Ascending aorta (tissue), 2 donors: Measurements from ENCODE around the gene DTL. TPM values are rescaled to one million over a fixed set of nuclear protein-coding genes. Genes with fewer than 3 reads are reported as not detected.
"Not testable (repeated sequence)": the region's sequence is repeated elsewhere in the genome, so short reads cannot be mapped to it uniquely, and the experiment has no call there.

Experiments used
- DNase-seq, 2 donors: peaks; one replicate each; pipeline ENCODE4 v3.0.0-alpha.2; 2019; ENCODE audit warnings: low spot score in 2 of 2
- H3K27ac ChIP-seq, 2 donors: fragments of 200-600 bp; sonication (generic); one replicate each; pipeline ENCODE4 v1.5.1; 2016 to 2017; ENCODE audit warnings: mild to moderate bottlenecking in 1 of 2
- H3K27me3 ChIP-seq: fragments of 200-600 bp; sonication (generic); one replicate; pipeline ENCODE4 v1.5.1; 2017
- H3K36me3 ChIP-seq, 2 donors: fragments of 200-600 bp; sonication (generic); one replicate each; pipeline ENCODE4 v1.5.1; 2016
- H3K4me1 ChIP-seq, 2 donors: fragments of 200-600 bp; sonication (generic); one replicate each; pipeline ENCODE4 v1.5.1; 2016 to 2017; ENCODE audit warnings: mild to moderate bottlenecking in 1 of 2
- H3K4me3 ChIP-seq, 2 donors: fragments of 200-600 bp; sonication (generic); one replicate each; pipeline ENCODE4 v1.5.1; 2016 to 2017; ENCODE audit warnings: mild to moderate bottlenecking in 1 of 2
- H3K9me3 ChIP-seq, 2 donors: fragments of 200-600 bp; sonication (generic); one replicate each; pipeline ENCODE4 v1.5.1; 2016
- CTCF ChIP-seq, 3 experiments: fragments of 200-600 bp in 2 of 3; fragments of 450-650 bp in 1 of 3; sonication (generic) in 2 of 3; IDR thresholded peaks; one replicate each; pipeline ENCODE4 v1.5.1; 2016 to 2019; ENCODE audit warnings: antibody characterized with exemption in 3 of 3, mild to moderate bottlenecking in 1 of 3, moderate library complexity in 1 of 3
- intact Hi-C: fragments of 100-400 bp; cut with DNase I; formaldehyde crosslinking; loops from one replicate; pipeline ENCODE4 v1.15.1; 2023
- total RNA-seq: library from RNA; depleted of rRNA; stranded (reverse); fragments of >200 nt; gene quantifications from one replicate; pipeline ENCODE4 v1.1.0, GENCODE V29; 2016

The DTL gene
- total RNA-seq, result not detected

- TF ChIP-seq CTCF (IDR thresholded peaks at IDR 0.05), result peak; percentile 85 to 95 (median 90)
- intact Hi-C loops, result loop anchor here (1.0 to 10.0 kb wide), 6 partner anchors 23 to 820 kb away; partner anchors contain the start of genes ATF3, FLVCR1, PPP2R5A and SLC30A1
- H3K9me3 ChIP-seq, result no peaks in the 10 kb centered on the region
- peak; percentile 96 to 99 for DNase-seq
- no peaks in the 10 kb centered on the region for H3K27me3 ChIP-seq
- no peaks in the 10 kb centered on the region for H3K36me3 ChIP-seq
- peak within 1 kb of the TSS; percentile 77 to 85 for H3K27ac ChIP-seq
- H3K4me3 ChIP-seq, result peak within 1 kb of the TSS; percentile 64 to 78
- peaks cover 0 to 12% of the 10 kb centered on the region in 2 donors for H3K4me1 ChIP-seq
Observed at GRCh38 chr1:212035123-212035834, at the start of gene DTL, which contains the start of gene INTS7. Gene DTL (plus strand): TSS chr1:212035748. CDS start chr1:212035891, 143 bp downstream. Gene INTS7 (minus strand): TSS chr1:212035557. CDS start chr1:212035437, 120 bp downstream.

- Histone ChIP-seq H3K4me3 (no peak overlapping the region), H3K27me3 (no peaks in the 10 kb centered on the region), H3K27ac (no peak overlapping the region), H3K36me3 (peaks cover 10 to 16% of the 10 kb centered on the region in 2 donors), H3K4me1 (no peaks in the 10 kb centered on the region), H3K9me3 (no peaks in the 10 kb centered on the region)
- intact Hi-C loops, result no loop called here
- no peak for TF ChIP-seq CTCF (IDR thresholded peaks at IDR 0.05)
- no peak for DNase-seq
Observed at GRCh38 chr1:211986628-211987254, 48.8 kb upstream of the DTL start.

- H3K36me3 ChIP-seq, result peaks cover 4 to 16% of the 10 kb centered on the region in 2 donors
- H3K27me3 ChIP-seq, result no peaks in the 10 kb centered on the region
- H3K9me3 ChIP-seq, result no peaks in the 10 kb centered on the region
- TF ChIP-seq CTCF (IDR thresholded peaks at IDR 0.05), result no peak
- intact Hi-C loops, result no loop called here
- no peaks in the 10 kb centered on the region for H3K4me1 ChIP-seq
- no peak overlapping the region for H3K27ac ChIP-seq
- H3K4me3 ChIP-seq, result no peak overlapping the region
- no peak for DNase-seq
Observed at GRCh38 chr1:211991695-211992094, 43.9 kb upstream of the DTL start.

- peaks cover 7 to 20% of the 10 kb centered on the region in 2 donors for H3K36me3 ChIP-seq
- DNase-seq, intact Hi-C loops: not testable (repeated sequence)
Observed at GRCh38 chr1:211997426-211997825, 38.1 kb upstream of the DTL start.

GRCh38 chr1:212002536-212002935 is 33.0 kb upstream of the DTL start:
- H3K27me3 ChIP-seq, result no peaks in the 10 kb centered on the region
- peaks cover 0 to 3% of the 10 kb centered on the region in 2 donors for H3K9me3 ChIP-seq
- intact Hi-C loops, result no loop called here
- no peak for TF ChIP-seq CTCF (IDR thresholded peaks at IDR 0.05)
- DNase-seq, result no peak
- H3K4me1 ChIP-seq, result no peaks in the 10 kb centered on the region
- peaks cover 4 to 27% of the 10 kb centered on the region in 2 donors for H3K36me3 ChIP-seq
- no peak overlapping the region for H3K4me3 ChIP-seq
- H3K27ac ChIP-seq, result no peak overlapping the region

More at GRCh38 chr1:211997426-211997825, 38.1 kb upstream of the DTL start:
- H3K4me1 ChIP-seq, H3K27me3 ChIP-seq, H3K9me3 ChIP-seq, H3K27ac ChIP-seq, H3K4me3 ChIP-seq: not testable (repeated sequence)
